ENCODE measurements around the gene VPS13A.

VPS13A gene

GRCh38 chr9:77177143-77177893, at the start of gene VPS13A:
Gene VPS13A, plus strand, starts transcription at chr9:77177534. Its CDS starts 171 bp downstream, at chr9:77177705.
- peak; percentile 85 to 87 for DNase-seq (ENCODE audit: low read depth in 2 of 2)

- no peak for DNase-seq (ENCODE audit: low read depth in 2 of 2)
Observed at GRCh38 chr9:77128125-77128789, 49.1 kb upstream of the VPS13A start.

- DNase-seq (ENCODE audit: low read depth in 2 of 2) = no peak
Observed at GRCh38 chr9:77131399-77131798, 45.9 kb upstream of the VPS13A start.

- DNase-seq (ENCODE audit: low read depth in 2 of 2) = no peak
Observed at GRCh38 chr9:77133011-77133410, 44.3 kb upstream of the VPS13A start.

- no peak for DNase-seq (ENCODE audit: low read depth in 2 of 2)
Observed at GRCh38 chr9:77142366-77142765, 35.0 kb upstream of the VPS13A start.

- no peak for DNase-seq (ENCODE audit: low read depth in 2 of 2)
Observed at GRCh38 chr9:77149879-77150278, 27.5 kb upstream of the VPS13A start.

- no peak for DNase-seq (ENCODE audit: low read depth in 2 of 2)
Observed at GRCh38 chr9:77152289-77152688, 25.0 kb upstream of the VPS13A start.

- DNase-seq (ENCODE audit: low read depth in 2 of 2) = no peak
Observed at GRCh38 chr9:77156646-77157371, 20.5 kb upstream of the VPS13A start.

- no peak for DNase-seq (ENCODE audit: low read depth in 2 of 2)
Observed at GRCh38 chr9:77158772-77159513, 18.4 kb upstream of the VPS13A start.

- no peak for DNase-seq (ENCODE audit: low read depth in 2 of 2)
Observed at GRCh38 chr9:77161191-77161590, 16.1 kb upstream of the VPS13A start.

- DNase-seq (ENCODE audit: low read depth in 2 of 2) = no peak
Observed at GRCh38 chr9:77161966-77162365, 15.4 kb upstream of the VPS13A start.

GRCh38 chr9:77162366-77162765, 15.0 kb upstream of the VPS13A start:
- DNase-seq (ENCODE audit: low read depth in 2 of 2) = no peak

- DNase-seq (ENCODE audit: low read depth in 2 of 2) = no peak
Observed at GRCh38 chr9:77163884-77164283, 13.4 kb upstream of the VPS13A start.

- DNase-seq (ENCODE audit: low read depth in 2 of 2) = no peak
Observed at GRCh38 chr9:77166193-77166592, 11.1 kb upstream of the VPS13A start.

- DNase-seq (ENCODE audit: low read depth in 2 of 2) = no peak
Observed at GRCh38 chr9:77170991-77171699, 6.2 kb upstream of the VPS13A start.

- no peak for DNase-seq (ENCODE audit: low read depth in 2 of 2)
Observed at GRCh38 chr9:77175151-77175550, 2.2 kb upstream of the VPS13A start.

GRCh38 chr9:77176106-77176505, 1.2 kb upstream of the VPS13A start:
- no peak for DNase-seq (ENCODE audit: low read depth in 2 of 2)

- DNase-seq (ENCODE audit: low read depth in 2 of 2) = no peak
Observed at GRCh38 chr9:77176686-77177142, 620 bp upstream of the VPS13A start.

GRCh38 chr9:77177894-77178794, 810 bp downstream of the VPS13A start:
- peak; percentile 19 to 32 for DNase-seq (ENCODE audit: low read depth in 2 of 2)

GRCh38 chr9:77180056-77180455, 2.7 kb downstream of the VPS13A start:
- DNase-seq (ENCODE audit: low read depth in 2 of 2) = no peak
